Measurements from ENCODE around the gene RNF4.
A peak's percentile ranks its signal among the peaks of the same experiment; 100 is the strongest.
"Not testable (repeated sequence)": the region's sequence is repeated elsewhere in the genome, so short reads cannot be mapped to it uniquely, and the experiment has no call there.

RNF4 gene

DNA sequence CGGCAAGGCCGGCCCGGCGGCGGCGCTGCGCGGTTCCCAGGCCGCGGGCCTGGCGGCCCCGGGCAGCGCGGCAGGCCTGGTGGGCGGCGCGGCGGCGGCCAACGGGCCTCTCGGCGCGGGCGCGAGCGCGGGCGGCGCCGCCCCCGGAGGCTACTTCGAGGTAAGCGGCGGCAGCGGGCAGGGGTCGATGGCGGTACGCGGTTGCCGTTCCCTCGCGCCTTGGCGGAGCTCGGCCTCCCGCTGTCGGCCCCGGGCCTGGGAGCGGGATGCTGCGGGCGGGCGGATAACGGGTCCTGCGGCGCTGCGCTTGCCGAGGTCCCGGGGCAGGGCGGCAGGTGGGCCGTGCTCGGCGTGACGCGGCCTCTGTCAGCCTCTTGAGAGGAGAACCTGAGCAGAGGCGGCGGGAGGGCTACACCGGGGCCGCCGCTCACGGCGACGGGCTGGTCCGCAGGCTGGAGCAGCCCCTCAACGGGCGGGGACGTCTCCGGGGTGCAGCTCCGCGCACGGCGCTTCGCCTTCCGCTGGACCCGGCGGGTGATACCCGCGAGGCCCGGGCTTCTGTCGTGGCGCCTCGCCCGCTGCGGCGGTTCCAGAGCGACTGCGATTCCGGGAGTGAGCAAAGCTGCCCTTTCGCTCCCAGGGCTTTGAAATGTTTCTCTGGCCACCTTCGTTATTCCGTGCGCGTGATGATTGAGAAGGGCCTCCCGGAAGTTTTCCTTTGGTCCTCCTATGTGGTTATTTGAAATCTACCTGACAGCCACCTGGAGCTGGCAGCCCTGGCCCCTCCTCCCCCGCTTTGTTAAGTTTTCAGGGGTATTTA lies 68.3 kb downstream of the RNF4 start:
- peak; percentile 87 for DNase-seq

DNA sequence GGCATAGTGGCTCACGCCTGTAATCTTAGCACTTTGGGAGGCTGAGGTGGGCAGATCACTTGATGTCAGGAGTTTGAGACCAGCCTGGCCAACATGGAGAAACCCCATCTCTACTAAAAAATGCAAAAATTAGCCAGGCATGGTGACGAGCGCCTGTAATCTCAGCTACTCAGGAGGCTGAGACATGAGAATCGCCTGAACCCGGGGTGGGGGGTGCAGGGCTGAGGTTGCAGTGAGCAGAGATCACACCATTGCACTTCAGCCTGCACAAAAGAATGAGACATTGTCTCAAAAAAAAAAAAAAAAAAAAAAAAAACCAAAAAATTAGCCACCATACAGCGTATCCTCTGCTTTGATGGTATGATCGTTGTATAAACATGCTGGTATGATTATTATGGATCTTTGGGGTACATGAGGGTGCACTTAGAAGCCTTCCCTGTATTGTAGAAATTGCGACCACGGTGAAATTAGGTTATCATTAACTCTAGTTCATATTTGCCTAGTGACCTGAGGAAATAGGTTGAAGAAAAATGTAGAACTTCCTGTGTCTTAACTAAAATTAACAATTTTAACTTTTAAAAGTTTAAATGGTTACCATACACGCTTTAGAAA lies 74.8 kb downstream of the RNF4 start:
- not testable (repeated sequence) for DNase-seq

DNA sequence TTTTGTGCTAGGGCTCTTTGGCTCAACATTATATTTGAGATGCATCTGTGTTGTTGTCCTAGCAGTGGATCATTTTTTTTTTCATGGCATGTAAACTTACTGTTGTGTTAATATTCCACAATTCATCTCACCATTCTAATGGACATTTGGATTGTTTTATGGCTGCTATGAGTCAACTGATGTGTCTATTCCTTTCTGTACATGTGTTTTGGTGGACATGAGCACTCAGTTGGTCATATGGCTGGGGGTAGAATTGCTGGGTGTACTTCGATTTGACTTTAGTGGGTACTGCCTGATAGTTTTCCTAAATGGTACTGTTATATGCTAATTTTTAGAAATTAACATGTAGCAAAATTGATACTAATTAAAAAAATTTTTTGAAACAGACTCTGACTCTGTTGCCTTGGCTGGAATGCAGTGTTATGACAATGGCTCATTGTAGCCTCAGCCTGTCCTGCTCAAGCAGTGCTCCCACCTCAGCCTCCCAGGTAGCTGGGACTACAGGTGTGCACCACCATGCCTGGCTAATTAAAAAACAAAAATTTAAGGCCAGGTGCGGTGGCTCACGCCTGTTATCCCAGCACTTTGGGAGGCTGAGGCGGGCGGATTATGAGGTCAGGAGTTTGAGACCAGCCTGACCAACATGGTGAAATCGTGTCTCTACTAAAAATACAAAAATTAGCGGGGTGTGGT lies 76.6 kb downstream of the RNF4 start:
- DNase-seq = no peak

DNA sequence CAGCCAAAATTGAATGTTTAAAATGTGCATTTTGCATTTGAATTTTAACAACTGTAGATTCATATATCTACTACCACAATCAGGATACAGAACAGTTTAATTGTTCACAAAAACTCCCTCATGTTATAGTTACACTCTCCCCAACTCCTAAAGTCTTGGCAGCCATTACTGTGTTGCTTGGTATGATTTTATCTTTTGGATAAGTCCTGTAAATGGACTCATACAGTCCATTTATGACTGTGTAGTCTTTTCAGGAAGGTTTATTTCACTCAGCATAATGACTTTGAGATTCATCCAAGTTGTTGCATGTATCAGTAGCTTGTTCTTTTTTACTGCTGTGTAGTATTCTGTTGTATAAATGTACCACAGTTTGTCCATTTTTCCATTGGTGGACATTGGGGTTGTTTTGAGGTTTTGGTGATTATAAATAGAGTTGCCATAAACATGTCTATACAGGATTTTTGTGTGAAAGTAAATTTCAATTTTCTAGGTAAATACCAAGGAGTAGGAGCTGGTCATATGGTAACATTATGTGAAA lies 77.4 kb downstream of the RNF4 start:
- DNase-seq = no peak

DNA sequence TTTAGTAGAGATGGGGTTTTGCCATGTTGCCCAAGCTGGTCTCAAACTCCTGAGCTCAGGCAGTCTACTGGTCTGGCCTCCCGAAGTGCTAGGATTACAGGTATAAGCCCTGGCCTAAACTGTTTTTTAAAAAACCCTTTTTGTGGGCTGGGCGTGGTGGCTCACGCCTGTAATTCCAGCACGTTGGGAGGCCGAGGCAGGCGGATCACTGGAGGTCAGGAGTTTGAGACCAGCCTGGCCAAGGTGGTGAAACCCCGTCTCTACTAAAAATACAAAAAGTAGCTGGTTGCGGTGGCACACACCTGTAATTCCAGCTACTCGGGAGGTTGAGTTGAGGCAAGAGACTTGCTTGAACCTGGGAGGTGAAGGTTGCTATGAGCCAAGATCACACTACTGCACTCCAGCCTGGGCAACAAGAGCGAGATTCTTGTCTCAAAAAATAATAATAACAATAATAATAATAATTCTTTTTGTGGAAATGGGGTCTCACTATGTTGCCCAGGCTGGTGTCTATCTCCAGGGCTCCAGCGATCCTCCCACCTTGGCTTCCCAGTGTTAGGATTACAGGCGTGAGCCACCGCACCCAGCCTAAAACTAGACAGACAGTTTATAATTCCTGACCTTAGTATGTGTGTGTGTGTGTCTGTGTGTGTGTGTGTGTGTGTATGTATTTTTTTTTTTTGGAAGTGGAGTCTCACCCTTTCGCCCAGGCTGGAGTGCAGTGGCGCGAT lies 78.2 kb downstream of the RNF4 start:
- DNase-seq = not testable (repeated sequence)

DNA sequence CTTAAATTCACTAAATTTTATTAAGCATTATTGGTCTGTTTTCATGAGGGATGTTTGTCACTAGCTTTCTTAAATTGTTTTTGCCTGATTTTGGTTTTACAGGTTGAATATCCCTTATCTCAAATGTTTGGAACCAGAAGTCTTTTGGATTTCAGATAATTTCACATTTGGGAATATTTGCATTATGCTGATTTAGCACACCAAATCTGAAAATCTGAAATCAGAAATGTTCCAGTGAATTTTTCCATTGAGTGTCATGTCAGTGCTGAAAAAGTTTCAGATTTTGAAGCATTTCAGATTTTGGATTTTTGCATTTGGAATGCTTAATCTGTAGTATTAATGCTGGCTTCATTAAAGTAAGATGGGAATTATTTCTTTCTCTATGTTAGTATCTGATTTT lies 82.2 kb downstream of the RNF4 start:
- no peak for DNase-seq

DNA sequence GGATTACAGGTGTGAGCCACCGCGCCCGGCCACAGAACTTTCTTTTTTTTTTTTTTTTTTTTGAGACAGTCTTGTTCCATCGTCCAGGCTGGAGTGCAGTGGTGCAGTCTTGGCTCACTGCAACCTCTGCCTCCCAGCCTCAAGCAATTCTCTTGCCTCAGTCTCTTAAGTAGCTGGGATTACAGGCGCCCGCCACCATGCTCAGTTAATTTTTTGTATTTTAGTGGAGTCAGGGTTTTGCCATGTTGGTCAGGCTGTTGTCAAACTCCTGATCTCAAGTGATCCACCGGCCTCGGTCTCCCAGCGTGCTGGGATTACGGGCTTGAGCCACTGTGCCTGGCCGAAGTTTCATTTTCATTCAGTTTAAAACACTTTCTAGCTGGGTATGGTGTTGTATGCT lies 83.9 kb downstream of the RNF4 start:
- peak; percentile 21 for DNase-seq

DNA sequence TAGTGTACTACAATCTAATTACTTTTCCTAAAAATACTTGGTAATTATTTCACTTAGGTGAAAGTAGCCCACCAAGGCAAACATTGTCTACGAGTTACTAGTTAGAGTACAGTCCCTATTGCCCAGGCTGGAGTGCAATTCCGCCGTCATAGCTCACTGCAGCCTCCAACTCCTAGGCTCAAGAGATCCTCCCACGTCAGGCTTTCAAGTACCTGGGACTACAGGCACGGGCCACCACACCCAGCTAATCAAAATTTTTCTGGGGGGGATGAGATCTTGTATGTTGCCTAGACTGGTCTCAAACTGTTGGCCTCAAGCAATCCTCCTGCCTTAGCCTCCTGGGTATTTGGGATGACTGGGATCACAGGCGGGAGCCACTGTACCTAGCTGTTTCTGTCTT lies 89.4 kb downstream of the RNF4 start:
- DNase-seq = peak; percentile 33

DNA sequence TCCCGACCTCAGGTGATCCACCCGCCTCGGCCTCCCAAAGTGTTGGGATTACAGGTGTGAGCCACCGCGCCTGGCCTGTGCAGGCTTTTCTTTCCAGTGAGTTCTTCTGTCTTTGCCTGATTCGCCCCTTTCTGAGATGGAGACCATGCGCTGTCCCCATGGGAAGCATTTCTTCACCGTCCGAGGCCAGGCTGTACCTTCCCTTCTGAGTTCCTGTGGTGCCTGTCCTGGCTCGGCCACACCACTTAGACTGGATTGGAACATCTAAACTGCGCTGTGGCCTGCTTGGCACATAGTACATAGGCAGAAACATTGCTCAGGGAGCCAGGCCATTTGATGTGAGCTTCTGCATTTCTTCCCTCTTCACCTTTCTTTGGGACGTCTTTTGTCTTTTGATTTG lies 91.3 kb downstream of the RNF4 start:
- DNase-seq = no peak
